H9 (cell line): ENCODE measurements around the gene IVL. TPM values are rescaled to one million over a fixed set of nuclear protein-coding genes. Genes with fewer than 3 reads are reported as not detected.
A peak's percentile ranks its signal among the peaks of the same experiment; 100 is the strongest.

Experiments used
- DNase-seq: peaks from one replicate; pipeline ENCODE4 v3.0.0-alpha.2; 2017
- H2AFZ ChIP-seq: one replicate; pipeline ENCODE4 v1.6.1; 2013; ENCODE audit warnings: mild to moderate bottlenecking, low read length, control low read depth, moderate library complexity
- H2AK5ac ChIP-seq: 2 replicates; pipeline ENCODE4 v1.6.1; 2013; ENCODE audit warnings: low read length, control low read depth, mixed read lengths; ENCODE audit not compliant: insufficient read length
- H2BK120ac ChIP-seq: one replicate; pipeline ENCODE4 v1.6.1; 2013; ENCODE audit warnings: low read depth, mild to moderate bottlenecking, low read length, control low read depth, inconsistent platforms; ENCODE audit not compliant: poor library complexity, severe bottlenecking
- H2BK12ac ChIP-seq: 2 replicates; pipeline ENCODE4 v1.6.1; 2013; ENCODE audit warnings: low read length, control low read depth, mixed read lengths, low read depth; ENCODE audit not compliant: insufficient read length
- H2BK15ac ChIP-seq: 2 replicates; pipeline ENCODE4 v1.6.1; 2013; ENCODE audit warnings: low read depth, low read length, control low read depth
- H2BK20ac ChIP-seq: one replicate; pipeline ENCODE4 v1.6.1; 2013; ENCODE audit warnings: low read depth, mild to moderate bottlenecking, low read length, control low read depth, inconsistent platforms; ENCODE audit not compliant: poor library complexity, severe bottlenecking
- H2BK5ac ChIP-seq: 2 replicates; pipeline ENCODE4 v1.6.1; 2013; ENCODE audit warnings: low read length, control low read depth, mixed read lengths; ENCODE audit not compliant: insufficient read length
- H3K14ac ChIP-seq: 2 replicates; pipeline ENCODE4 v1.6.1; 2013; ENCODE audit warnings: low read length, control low read depth; ENCODE audit not compliant: insufficient read depth
- H3K18ac ChIP-seq: 2 replicates; pipeline ENCODE4 v1.6.1; 2013; ENCODE audit warnings: low read depth, mild to moderate bottlenecking, mixed read lengths, low read length, control low read depth; ENCODE audit not compliant: insufficient read length
- H3K23ac ChIP-seq: 2 replicates; pipeline ENCODE4 v1.6.1; 2013; ENCODE audit warnings: low read length, control low read depth, mixed read lengths, low read depth; ENCODE audit not compliant: insufficient read length
- H3K23me2 ChIP-seq: 2 replicates; pipeline ENCODE4 v1.6.1; 2013; ENCODE audit warnings: low read depth, mild to moderate bottlenecking, mixed read lengths, low read length, control low read depth; ENCODE audit not compliant: insufficient read length, poor library complexity, severe bottlenecking
- H3K27ac ChIP-seq: 2 replicates; pipeline ENCODE4 v1.5.1; 2013; ENCODE audit warnings: low read length, control low read depth, mixed read lengths, low read depth; ENCODE audit not compliant: insufficient read length
- H3K27me3 ChIP-seq: 2 replicates; pipeline ENCODE4 v1.6.1; 2013; ENCODE audit warnings: low read length, control low read depth, inconsistent platforms; ENCODE audit not compliant: insufficient read depth
- H3K4ac ChIP-seq: 2 replicates; pipeline ENCODE4 v1.6.1; 2013; ENCODE audit warnings: low read depth, mild to moderate bottlenecking, control low read depth, inconsistent platforms, low read length, moderate library complexity
- H3K4me1 ChIP-seq: 2 replicates; pipeline ENCODE4 v1.6.1; 2013; ENCODE audit warnings: low read length, control low read depth, inconsistent platforms; ENCODE audit not compliant: insufficient read depth
- H3K4me2 ChIP-seq: 2 replicates; pipeline ENCODE4 v1.6.1; 2013; ENCODE audit warnings: low read length, control low read depth, mixed read lengths; ENCODE audit not compliant: insufficient read length, insufficient read depth
- H3K56ac ChIP-seq: 2 replicates; pipeline ENCODE4 v1.6.1; 2013; ENCODE audit warnings: low read depth, mild to moderate bottlenecking, mixed read lengths, low read length, control low read depth; ENCODE audit not compliant: insufficient read length
- H3K79me1 ChIP-seq: 2 replicates; pipeline ENCODE4 v1.6.1; 2013; ENCODE audit warnings: low read depth, mild to moderate bottlenecking, moderate library complexity, low read length, control low read depth, inconsistent platforms; ENCODE audit not compliant: insufficient read depth, poor library complexity, severe bottlenecking
- H3K79me2 ChIP-seq: 2 replicates; pipeline ENCODE4 v1.6.1; 2013; ENCODE audit warnings: low read length, control low read depth, inconsistent platforms; ENCODE audit not compliant: insufficient read depth
- H3K9ac ChIP-seq: 2 replicates; pipeline ENCODE4 v1.6.1; 2013; ENCODE audit warnings: low read length, control low read depth, mixed read lengths; ENCODE audit not compliant: insufficient read length; ENCODE audit errors: extremely low read depth
- H3K9me3 ChIP-seq: one replicate; pipeline ENCODE4 v1.6.1; 2013; ENCODE audit warnings: low read depth, low read length, inconsistent platforms; ENCODE audit not compliant: control insufficient read depth
- H3T11ph ChIP-seq: one replicate; pipeline ENCODE4 v1.6.1; 2013; ENCODE audit warnings: mild to moderate bottlenecking, low read length, control low read depth, inconsistent platforms
- H4K20me1 ChIP-seq: one replicate; pipeline ENCODE4 v1.6.1; 2013; ENCODE audit not compliant: control insufficient read depth, insufficient read length, insufficient read depth
- H4K5ac ChIP-seq: 2 replicates; pipeline ENCODE4 v1.6.1; 2013; ENCODE audit warnings: low read depth, mild to moderate bottlenecking, mixed read lengths, low read length, control low read depth; ENCODE audit not compliant: insufficient read length
- H4K8ac ChIP-seq: replicated peaks from 2 replicates; pipeline ENCODE4 v1.6.1; 2013; ENCODE audit warnings: low read length, control low read depth, mixed read lengths, low read depth; ENCODE audit not compliant: insufficient read length
- H4K91ac ChIP-seq: 2 replicates; pipeline ENCODE4 v1.6.1; 2013; ENCODE audit warnings: low read depth, mild to moderate bottlenecking, moderate library complexity, mixed read lengths, low read length, control low read depth; ENCODE audit not compliant: insufficient read length
- H3K27ac Mint-ChIP-seq, 3 experiments: 2 replicates in 2 of 3; 3 replicates in 1 of 3; pipeline ENCODE4 v1.8.0; 2020 to 2021; ENCODE audit warnings: mixed read lengths in 3 of 3, mild to moderate bottlenecking in 1 of 3, moderate library complexity in 1 of 3
- H3K27me3 Mint-ChIP-seq: 2 replicates; pipeline ENCODE4 v1.8.0; 2021; ENCODE audit warnings: low read depth, mild to moderate bottlenecking, moderate library complexity, mixed read lengths
- H3K36me3 Mint-ChIP-seq, 3 experiments: 2 replicates in 2 of 3; 3 replicates in 1 of 3; pipeline ENCODE4 v1.8.0; 2020 to 2021; ENCODE audit warnings: low read depth in 3 of 3, mixed read lengths in 3 of 3; ENCODE audit not compliant: insufficient read depth in 1 of 3
- H3K4me1 Mint-ChIP-seq, 2 experiments: 2 replicates each; pipeline ENCODE4 v1.8.0; 2020; ENCODE audit warnings: mixed read lengths in 2 of 2
- H3K4me3 Mint-ChIP-seq, 2 experiments: 2 replicates in 1 of 2; 3 replicates in 1 of 2; pipeline ENCODE4 v1.8.0; 2020 to 2021; ENCODE audit warnings: mild to moderate bottlenecking in 2 of 2, mixed read lengths in 2 of 2, moderate library complexity in 1 of 2
- H3K9me3 Mint-ChIP-seq, 2 experiments: 2 replicates in 1 of 2; 3 replicates in 1 of 2; pipeline ENCODE4 v1.8.0; 2020; ENCODE audit warnings: mild to moderate bottlenecking in 2 of 2, mixed read lengths in 2 of 2, moderate library complexity in 1 of 2
- WGBS: extraction: QIAGEN DNeasy Blood & Tissue Kit; methylation state at CpG from one replicate; pipeline ENCODE4 v1.1.7; 2013; ENCODE audit warnings: missing lambda C conversion rate, low lambda C conversion rate, mixed read lengths; ENCODE audit not compliant: insufficient read length; ENCODE audit errors: extremely low coverage; 5-methylcytosine and 5-hydroxymethylcytosine counted together
- total RNA-seq: library from RNA; stranded (reverse); gene quantifications from 2 replicates; pipeline ENCODE4 v1.2.1, GENCODE V29; 2021
- TF ChIP-seq, protein P1 (sequence below): fragments of 200-600 bp; sonication (generic); conservative IDR thresholded peaks from 3 replicates; pipeline ENCODE4 v1.8.0; 2021; ENCODE audit warnings: antibody characterized with exemption, mild to moderate bottlenecking

The IVL gene
- total RNA-seq, 1 experiment from 2014 or later, result not detected

DNA sequence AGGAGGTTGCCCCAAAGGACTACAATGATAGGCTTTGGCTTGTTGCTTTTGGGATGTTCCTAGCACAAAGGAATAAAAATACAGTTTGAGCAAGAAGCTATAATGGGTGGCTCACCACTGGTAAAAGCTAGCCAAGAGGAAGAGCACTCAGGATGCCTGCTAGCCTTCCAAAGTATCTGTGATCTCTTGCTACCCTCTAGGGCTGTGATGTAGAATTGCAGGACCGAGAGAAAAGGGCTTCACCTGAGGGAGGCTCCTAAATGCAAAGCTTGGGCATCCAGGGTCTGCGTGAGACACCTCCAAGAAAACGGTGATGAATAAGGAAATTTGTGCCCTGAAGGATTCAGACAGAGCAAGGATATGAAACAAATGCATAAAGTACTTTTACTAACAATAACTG is 17.7 kb downstream of the IVL start:
- Mint-ChIP-seq H3K36me3 (peaks cover 2 to 10% (median 5%) of the 10 kb centered on the region in 3 experiments), H3K9me3 (peaks cover 47 to 59% of the 10 kb centered on the region in 2 experiments), H3K27ac (no peak overlapping the region; a peak in 1 of 7 replicates), H3K27me3 (no peaks in the 10 kb centered on the region; the same call in 1 of the 2 replicates), H3K4me1 (no peaks in the 10 kb centered on the region), H3K4me3 (no peak overlapping the region)
- H3K9ac ChIP-seq, result no peak overlapping the region
- no CpG with 5 or more reads among the region's 3 CpGs for WGBS
- H3T11ph ChIP-seq, result no peak overlapping the region
- H3K4me1 ChIP-seq, result no peaks in the 10 kb centered on the region
- H4K5ac ChIP-seq, result no peak overlapping the region
- no peak overlapping the region for H3K18ac ChIP-seq
- H4K8ac ChIP-seq, result no peak overlapping the region
- TF ChIP-seq, protein P1, sequence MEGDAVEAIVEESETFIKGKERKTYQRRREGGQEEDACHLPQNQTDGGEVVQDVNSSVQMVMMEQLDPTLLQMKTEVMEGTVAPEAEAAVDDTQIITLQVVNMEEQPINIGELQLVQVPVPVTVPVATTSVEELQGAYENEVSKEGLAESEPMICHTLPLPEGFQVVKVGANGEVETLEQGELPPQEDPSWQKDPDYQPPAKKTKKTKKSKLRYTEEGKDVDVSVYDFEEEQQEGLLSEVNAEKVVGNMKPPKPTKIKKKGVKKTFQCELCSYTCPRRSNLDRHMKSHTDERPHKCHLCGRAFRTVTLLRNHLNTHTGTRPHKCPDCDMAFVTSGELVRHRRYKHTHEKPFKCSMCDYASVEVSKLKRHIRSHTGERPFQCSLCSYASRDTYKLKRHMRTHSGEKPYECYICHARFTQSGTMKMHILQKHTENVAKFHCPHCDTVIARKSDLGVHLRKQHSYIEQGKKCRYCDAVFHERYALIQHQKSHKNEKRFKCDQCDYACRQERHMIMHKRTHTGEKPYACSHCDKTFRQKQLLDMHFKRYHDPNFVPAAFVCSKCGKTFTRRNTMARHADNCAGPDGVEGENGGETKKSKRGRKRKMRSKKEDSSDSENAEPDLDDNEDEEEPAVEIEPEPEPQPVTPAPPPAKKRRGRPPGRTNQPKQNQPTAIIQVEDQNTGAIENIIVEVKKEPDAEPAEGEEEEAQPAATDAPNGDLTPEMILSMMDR, result peak; percentile 32; the same call in 2 of the 3 replicates
- no peak overlapping the region for H2BK120ac ChIP-seq
- no peak overlapping the region for H2AK5ac ChIP-seq
- H3K9me3 ChIP-seq, result peaks cover 13% of the 10 kb centered on the region
- H3K56ac ChIP-seq, result no peak overlapping the region
- no peaks in the 10 kb centered on the region for H4K20me1 ChIP-seq
- H3K79me1 ChIP-seq, result no peaks in the 10 kb centered on the region
- H3K27me3 ChIP-seq, result no peaks in the 10 kb centered on the region
- no peak overlapping the region for H2BK15ac ChIP-seq
- H4K91ac ChIP-seq, result no peak overlapping the region
- no peak for DNase-seq
- no peak overlapping the region for H3K14ac ChIP-seq
- no peaks in the 10 kb centered on the region for H3K23me2 ChIP-seq
- H3K23ac ChIP-seq, result no peak overlapping the region
- H2BK12ac ChIP-seq, result no peak overlapping the region
- no peak overlapping the region for H3K4me2 ChIP-seq
- H3K79me2 ChIP-seq, result no peaks in the 10 kb centered on the region
- H2AFZ ChIP-seq, result no peak overlapping the region
- H3K4ac ChIP-seq, result no peak overlapping the region
- H2BK20ac ChIP-seq, result no peak overlapping the region
- H2BK5ac ChIP-seq, result no peak overlapping the region
- H3K27ac ChIP-seq, result no peak overlapping the region
